ENCODE measurements around the gene PLVAP.
"Not testable (repeated sequence)": the region's sequence is repeated elsewhere in the genome, so short reads cannot be mapped to it uniquely, and the experiment has no call there.

Gene PLVAP

DNA sequence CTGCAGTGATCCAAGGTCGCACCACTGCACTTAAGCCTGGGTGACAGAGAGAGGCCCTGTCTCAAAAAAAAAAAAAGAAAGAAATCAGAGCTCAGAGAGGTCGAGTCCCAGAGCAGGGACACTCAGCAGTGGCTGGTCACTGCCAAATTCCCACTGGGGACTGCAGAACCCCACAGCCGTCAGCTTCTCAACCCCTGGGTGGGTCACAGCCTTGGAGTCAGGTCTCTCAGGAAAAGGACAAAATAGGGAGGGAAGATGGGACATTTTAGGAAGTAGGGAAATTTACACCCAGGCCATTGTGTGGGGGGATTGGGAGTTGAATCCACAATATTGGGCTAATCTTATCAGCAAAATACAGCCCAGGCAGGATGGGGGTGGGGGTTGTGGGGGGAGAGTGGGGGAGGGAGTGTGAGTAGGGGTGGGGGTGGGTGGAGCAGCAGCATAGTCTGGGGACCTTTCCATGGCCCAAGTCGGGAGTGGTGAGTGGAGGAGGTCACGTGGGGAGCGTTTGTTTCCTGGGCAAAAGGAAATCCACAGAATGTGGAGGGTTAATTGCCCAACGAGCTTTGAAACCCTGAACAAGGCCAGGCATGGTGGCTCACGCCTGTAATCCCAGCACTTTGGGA lies 21.9 kb upstream of the PLVAP start:
- no peak for DNase-seq

DNA sequence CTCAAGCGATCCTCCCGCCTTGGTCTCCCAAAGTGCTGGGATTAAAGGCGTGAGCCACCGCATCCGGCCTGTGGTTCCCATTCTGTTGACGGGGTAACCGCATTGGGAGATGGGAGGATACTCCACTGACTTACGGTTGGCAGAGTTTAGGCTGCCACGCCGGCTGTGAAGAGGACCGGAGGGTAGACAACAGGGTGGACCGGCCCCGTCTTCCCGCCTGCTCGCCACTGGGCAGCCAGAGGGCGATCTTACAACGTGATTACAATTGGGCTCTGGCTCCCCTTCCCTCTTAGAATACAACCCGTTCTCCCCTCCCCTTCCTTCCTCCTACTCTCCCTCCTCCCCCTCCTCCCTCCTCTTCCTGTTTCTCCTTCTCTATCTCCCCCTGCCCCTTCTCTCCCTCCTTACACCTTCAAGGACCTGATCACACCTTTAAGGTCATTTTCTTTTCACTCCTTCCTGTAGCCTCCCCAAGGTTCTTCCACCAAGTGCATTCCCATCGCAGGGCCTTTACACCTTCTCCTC lies 17.8 kb upstream of the PLVAP start:
- DNase-seq = peak; percentile 53

DNA sequence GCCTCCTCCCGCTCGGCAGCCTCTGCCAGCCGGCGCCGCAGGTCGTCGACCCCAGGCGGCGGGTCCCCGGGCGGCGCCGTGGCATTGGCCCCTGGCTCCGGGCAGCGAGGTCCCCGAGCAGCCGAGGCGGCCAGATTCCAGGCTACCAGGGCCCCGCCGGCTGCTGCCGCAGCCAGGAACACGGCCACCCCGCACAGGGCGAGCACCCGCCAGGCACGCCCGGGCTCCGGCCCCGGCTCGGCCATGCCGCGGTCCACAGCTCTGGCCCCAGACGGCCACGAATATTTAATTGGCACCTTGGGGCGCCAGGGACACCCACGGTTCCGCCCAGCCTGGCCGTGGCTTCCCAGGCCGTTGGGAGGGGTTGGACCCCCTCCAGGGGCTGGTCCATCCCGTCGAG lies 16.8 kb upstream of the PLVAP start, which contains the start of gene CCDC194:
TSS of gene CCDC194 (minus strand) at position 283 of the 400 bp plus-strand sequence. CDS start at position 245, 38 bp downstream.
- DNase-seq = no peak

DNA sequence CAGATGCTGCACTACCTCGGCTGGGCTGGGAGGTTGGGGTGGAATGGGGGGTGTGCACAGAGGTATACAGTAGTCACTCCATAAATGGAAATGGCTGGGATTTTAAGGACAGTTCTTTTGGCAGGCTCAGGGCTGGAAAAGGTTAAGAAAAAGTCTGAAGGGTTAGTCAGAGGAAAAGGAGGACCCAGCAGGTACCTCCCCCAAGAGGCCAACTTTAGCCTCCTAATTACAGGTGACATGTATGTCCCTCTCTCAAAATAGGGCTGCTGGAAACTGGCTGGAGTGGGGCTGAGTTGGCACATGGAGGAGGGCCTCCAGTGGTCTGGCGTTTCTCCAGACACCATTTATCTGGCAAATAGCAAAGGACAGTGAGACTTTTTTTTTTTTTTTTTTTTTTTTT lies 15.9 kb upstream of the PLVAP start:
- DNase-seq = no peak

DNA sequence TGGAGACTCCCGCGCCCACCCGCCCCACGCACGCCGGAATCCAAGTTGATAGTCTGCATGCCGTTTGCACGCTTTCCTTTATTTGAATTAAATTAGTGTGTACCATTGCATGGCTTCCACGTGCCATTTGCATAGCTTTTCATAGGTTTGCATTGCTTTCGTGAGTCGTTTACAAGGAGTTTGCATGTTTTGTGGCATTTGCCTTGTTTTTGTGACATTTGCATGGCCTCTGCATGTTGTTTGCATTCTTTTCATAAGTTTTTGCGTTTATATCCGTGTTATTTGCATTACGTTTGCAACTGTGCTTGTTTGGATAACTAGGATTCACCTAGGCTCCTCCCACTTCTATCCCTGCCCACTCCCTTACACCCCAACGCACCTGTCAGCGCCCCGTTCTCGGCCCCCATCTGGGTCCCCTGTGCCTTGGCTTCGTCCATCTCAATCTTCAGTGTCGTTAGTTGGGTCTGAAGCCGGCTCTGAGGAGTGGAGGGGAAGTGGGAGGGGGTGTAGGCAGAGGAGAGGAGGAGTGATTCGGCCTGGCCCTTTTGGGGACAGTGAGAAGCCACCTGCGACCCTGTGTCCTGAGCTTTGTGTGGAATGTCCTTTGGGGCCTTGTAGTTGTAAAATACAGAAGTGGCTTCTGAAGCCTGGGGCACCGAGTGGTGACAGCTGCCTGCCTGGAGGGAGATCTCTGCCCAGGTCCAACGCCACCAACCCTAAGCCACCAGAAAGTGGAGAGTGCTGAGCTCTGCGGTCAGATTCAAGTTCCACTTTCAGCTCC lies 14.4 kb upstream of the PLVAP start:
- no peak for DNase-seq

DNA sequence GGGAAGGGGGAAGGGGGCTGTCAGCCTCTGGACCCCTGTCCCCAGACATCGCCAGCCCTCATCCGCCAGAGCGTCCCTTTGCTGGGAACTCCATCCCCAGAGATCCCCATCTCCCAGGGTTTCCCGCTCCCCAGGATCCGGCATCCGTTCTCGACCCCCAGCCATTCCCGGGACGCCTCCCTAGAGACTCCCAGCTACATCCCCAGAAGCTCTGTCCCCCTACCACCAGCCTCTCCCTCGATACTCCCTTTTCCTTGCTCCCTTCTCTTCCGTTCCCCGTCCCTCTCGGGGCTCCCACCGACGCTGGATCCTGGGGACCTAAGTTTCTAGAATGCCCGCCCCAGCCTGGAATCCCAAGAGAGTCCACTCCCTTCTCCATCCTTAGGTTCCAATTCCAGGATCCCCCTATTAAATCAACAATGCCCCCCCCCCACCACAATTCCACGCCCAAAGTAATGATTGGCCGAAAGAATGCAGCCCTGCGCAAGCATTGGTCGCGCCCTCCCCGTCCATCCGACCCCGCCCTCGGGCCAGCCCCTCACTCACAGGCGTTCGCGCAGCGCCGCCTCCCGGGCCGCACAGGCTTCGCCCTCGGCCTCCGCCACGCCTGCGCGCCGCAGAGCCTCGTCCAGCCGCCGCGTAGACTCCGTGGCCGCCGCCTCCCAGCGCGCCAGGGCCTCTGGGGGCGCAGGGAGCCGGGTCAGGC lies 13.7 kb upstream of the PLVAP start:
- DNase-seq = peak; percentile 93

DNA sequence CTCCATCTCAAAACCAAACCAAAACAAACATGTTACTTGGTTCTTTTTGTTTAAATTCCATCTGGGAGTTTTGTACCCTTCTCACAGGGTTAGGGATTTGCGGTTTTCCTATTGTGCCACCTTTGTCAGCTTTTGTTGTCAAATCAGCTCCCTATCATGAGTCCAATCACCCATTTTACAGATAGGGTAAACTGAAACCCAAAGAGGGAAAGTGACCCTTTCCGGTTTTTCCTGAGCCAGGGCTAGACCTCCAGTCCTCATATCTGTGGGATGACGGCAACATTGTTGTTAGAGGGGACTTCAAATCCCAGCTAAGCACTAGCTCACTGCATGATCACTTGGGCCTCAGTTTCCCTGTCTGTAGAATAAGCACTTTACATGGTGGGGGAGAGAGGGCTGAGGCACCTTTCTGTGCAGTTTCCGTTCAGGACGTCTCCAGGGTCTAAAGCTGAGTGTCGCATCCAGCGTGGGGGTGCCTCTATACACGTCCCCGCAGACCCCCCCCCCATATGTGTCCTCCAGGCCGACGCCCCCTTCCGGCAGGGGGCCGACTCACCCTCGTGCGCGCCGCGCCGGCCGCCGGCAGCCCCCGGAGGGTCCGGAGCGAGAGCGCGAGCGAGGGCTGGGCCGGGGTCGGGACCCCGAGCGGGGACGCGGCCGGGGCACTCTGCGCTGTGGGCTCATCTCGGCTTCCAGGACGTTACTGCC lies 13.0 kb upstream of the PLVAP start:
- no peak for DNase-seq

DNA sequence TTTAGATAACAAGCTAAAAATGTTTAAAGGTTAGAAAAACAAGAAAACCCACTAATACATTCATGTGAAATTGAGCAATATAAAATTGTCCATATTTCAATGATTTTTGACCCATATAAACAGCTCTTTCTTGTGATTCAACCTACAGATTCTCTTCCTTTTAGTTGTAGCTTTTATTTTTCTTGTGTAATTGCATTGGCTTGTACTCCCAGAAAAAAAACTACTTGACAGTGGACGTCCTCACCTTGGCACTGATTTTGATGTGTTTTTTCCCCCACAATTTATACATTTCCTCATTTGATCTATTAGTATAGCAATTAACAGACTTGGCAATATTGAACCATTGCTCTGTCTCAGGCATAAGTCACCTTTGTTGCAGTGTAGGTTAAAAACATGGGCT lies 12.1 kb upstream of the PLVAP start:
- no peak for DNase-seq

DNA sequence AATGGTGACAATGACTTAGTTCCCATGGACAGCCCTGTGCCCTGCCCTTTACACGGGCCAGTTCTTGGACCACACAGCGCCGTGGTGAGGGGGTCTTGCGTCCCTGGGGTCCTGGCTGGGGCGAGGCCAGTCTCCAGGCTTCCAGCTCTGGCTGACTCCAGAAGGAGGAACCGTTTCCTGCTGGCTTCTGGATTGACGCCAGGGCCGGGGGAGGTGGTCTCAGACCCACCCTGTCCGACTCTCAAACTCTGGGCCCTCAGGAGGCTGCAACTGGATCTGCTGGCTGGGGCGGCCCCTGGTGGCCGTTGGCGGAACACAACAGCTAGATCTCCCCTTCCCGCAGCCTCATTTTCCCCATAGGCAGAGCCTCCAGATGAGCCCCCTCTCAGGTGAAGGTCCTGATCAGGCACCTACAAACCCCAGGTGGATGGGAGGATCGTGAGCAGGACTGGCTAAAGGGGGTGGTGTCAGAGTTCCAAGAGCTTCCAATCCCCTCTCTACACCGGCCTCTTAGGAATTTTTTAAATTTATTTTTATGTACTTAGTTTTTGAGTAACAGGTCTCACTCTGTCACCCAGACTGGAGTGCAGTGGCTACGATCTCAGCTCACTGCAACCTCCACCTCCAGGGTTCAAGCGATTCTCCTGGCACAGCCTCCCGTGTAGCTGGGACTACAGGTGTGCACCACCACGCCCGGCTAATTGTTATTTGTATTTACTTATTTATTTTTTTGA lies 8.9 kb upstream of the PLVAP start:
- DNase-seq = peak; percentile 46

DNA sequence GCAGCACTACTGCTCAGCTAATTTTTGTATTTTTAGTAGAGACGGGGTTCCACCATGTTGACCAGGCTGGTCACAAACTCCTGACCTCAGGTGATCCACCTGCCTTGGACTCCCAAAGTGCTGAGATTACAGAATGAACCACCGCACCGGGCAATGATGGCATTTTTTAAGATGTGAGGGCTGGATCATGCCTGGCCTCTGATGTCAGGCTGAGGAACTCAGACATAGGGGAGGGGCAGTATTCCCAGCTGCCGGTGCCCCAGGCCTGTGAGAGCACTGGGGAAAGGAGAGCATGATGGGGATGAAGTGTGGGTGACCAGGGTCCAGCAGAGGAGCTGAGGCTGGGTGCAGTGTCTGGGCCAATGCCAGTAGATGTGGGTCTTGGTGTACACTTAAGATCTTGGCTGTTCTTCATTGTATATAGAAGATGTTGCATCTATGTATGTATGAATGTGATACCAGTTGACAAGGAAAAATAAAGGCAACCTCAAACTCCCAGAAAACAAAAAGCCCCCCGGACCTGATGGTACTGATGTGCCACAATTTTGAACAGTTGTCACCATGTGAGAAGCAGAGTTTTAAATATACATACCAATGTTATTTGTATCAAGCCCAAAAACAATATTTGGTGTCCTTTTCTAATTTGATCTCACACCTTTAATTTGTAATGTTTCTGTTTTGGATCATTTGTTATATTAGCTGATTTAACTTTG lies 3.4 kb upstream of the PLVAP start:
- DNase-seq = no peak

DNA sequence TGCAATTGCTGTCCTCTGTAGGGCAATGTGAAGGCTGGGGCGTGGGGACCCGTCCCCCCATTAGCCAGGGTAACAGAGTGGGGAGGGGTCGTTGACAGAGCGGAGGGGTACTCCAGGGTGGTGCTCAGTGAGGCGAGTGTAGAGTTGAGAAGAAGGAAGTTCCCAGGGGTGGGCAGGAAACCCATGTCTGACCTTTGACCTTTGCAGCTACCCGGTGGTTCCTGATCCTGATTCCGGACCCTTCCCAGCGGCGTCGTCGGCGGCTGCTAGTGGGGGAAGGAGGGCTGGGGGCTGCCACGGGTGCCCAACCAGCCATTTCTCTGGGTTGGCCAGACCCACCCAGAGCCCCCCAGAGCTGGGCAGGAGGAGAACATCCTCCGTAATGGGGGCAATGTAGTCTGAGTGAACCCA lies 2.1 kb upstream of the PLVAP start:
- DNase-seq = no peak

DNA sequence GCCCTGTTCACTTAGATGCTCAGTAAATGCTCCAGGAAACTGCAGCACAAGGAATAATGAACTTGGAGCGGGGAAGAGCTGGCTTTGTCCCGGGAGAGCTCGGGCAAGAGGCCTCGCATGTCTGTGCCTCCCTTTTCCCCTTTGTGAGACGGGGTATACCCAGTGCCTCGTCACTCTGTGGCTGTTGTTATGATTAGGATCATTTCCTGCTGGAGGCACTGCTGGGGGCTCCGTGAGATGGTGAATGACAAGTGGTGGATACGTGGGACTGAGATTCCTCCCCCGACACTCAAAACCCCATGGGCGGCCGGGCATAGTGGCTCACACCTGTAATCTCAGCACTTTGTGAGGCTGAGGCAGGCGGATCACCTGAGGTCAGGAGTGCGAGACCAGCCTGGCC lies 1.1 kb upstream of the PLVAP start:
- no peak for DNase-seq

DNA sequence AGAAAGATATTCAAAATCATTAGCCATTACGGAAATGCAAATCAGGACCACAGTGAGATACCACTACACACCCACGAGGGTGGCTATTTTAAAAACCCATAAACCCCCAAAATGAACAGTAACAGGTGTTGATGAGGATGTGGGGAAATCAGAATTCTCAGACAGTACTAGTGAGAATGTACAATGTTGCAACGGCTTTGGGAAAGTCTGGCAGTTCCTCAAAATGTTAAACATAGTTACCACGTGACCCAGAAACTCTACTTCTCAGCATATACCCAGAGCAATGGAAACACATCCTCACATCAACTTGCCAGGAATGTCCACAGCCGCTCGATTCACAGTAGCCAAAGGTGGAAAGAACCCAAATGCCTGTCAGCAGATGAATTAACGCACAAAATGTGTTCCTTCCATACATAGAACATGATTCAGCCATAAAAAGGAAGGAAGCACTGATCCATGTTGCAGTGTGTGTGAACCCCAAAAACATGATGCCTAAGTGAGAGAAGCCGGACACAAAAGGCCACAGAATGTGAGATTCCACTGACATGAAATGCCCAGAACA lies 7.0 kb downstream of the PLVAP start:
- DNase-seq = no peak

DNA sequence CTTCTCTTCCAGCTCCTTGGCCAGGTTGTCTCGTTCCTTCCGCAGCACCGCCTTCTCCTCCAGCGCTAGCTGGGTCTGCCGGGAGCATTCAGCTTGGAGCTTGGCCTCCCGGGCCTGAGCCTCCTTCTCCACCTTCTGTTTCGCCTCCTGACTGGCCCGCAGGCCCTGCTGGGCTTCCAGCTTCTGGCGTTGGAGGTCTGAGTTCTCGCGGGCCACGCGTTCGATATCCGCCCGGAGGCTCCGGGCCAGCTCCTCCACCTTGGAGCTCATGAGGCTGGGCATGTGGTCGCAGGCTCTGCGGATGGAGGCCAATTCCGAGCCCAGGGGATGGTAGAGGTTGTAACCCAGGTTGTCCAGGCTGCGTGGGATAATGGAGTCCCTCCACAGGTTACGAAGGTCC lies 11.8 kb downstream of the PLVAP start:
- no peak for DNase-seq

DNA sequence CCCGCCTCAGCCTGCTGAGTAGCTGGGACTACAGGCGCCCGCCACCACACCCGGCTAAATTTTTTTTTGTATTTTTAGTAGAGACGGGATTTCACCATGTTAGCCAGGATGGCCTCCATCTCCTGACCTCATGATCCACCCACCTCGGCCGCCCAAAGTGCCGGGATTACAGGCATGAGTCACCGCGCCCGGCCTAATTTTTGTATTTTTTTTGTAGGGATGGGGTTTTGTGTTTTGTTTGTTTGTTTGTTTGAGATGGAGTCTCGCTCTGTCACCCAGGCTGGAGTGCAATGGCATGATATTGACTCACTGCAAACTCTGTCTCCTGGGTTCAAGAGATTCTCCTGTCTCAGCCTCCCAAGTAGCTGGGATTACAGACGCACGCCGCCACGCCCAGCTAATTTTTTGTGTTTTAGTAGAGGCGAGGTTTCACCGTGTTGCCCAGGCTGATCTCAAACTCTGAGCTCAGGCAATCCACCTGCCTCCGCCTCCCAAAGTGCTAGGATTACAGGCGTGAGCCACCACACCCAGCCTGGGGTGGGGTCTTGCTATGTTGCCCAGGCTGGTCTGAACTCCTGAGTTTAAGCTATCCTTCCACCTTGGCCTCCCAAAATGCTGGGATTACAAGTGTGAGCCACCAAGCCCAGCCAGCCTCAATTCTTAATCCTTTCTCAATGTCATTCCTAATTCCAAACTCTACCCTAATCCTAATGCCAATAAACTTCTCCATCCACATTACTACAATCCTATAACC lies 13.1 kb downstream of the PLVAP start:
- DNase-seq = not testable (repeated sequence)

DNA sequence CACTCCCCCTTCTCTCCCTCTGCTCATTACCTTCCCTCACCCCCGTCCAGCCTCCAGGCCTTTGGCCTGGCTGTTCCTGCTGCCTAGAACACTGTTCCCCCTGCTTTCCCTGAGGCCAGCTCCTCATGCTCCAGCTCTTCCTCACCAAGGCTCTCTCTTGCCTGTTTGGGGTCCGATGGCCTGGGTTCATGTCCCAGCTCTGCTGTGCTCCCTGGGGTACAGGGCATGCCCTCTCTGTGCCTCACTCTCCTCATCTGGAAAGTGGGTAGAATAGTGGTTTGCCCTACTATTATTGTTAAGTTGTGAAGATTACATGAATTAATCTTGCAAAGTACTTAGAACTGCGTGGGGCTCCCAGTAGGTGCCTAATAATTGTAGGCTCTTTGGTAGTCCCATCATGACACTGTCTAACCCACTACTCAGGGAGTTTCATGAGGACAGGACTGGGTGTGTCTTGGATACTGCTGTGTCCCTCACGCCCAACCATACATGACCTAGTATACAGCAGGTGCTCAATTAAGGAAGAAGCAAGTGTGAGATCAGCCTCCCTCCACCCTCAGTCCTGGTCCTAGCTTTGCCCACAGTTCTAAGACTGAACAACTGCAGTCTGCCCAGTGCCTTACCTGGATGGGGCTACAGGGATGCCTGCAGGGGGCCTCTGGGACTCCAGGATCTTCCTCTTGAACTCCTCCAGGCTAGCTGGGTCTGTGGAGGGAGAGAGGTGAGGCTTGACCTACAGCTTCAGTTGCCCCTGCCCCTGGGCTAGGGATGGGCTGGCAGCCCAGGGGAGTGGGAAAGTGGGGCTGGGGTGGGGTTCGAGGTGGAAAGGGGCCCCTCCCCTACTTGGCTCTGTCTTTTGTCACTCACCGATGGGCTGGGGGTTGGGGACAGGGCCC lies 17.0 kb downstream of the PLVAP start:
- DNase-seq = no peak

DNA sequence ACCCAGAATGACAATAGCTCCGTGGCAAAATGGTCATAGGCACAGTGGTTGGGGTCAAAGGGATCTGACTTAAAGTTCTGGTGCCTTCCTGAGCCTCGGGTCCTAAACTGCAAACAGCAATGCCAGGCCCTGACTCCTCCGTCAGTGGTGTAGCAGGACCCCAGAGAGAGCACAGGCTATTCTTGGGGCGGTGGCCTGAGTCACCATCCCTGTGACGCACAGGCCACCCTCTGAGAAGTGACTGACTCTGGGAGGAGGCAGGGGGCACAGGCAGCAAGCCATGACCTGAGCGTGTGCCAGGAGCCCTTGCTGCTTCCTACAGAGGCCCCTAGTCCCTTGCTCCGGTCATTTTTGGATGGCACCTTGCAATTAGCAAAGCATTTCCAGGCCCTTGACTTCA lies 18.7 kb downstream of the PLVAP start:
- no peak for DNase-seq

DNA sequence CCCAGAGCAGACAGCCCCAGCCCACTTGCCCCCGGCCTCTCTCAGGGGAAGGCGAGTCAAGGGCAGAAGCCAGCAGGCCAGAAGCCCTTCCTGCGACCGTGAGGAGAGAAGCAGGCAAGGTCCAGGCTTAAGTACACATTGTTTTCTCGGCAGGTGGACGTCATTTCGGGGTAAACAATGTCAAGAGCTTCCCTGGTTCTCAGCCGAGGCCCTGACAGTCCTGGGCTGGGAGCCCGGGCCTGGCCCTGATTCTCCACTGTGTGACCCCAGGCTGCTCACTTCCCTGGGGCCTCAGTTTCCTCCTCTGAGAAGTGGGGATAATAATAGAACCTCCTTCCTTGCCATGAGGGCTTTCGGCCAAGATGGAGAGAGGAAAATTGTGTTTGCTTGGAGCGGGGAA lies 19.4 kb downstream of the PLVAP start:
- peak; percentile 27 for DNase-seq

DNA sequence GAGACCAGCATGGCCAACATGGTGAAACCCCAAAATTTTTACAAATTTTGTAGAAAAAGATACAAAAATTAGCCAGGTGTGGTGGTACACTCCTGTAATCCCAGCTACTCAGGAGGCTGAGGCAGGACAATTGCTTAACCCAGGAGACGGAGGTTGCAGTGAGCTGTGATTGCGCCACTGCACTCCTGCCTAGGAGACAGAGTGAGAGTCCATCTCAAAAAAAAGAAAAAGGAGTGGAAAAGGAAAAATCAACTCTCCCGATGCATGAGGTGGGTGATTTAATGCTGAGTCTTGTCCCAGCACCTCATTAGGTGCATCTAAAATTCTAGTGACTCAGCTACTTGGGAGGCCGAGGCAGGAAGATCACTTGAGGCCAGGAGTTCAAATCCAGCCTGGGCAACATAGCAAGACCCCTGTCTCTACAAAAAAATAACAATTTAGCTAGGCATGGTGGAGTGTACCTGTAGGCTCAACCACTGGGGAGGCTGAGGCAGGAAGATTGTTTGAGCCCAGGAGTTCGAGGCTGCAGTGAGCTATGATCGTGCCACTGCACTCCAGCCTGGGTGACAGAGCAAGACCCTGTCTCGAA lies 20.0 kb downstream of the PLVAP start:
- no peak for DNase-seq
